CD4-positive, alpha-beta T cell treated with Interleukin-4 for 1 hour (primary cell): ENCODE measurements around the gene PSMG3.
"Not testable (repeated sequence)": the region's sequence is repeated elsewhere in the genome, so short reads cannot be mapped to it uniquely, and the experiment has no call there.

Experiments used
- DNase-seq, 2 donors: peaks; one replicate each; pipeline ENCODE4 v3.0.0-alpha.2; 2020 to 2022

Gene PSMG3

GRCh38 chr7:1531263-1531978 is 38.4 kb downstream of the PSMG3 start:
- peak; percentile 43 to 56 for DNase-seq

GRCh38 chr7:1530946-1531262 is 38.9 kb downstream of the PSMG3 start:
- peak in 1 of 2 donors; percentile 28 for DNase-seq

- DNase-seq: no peak
Measured at GRCh38 chr7:1529383-1530116, 40.3 kb downstream of the PSMG3 start.

- DNase-seq: no peak
Measured at GRCh38 chr7:1526271-1526754, 43.5 kb downstream of the PSMG3 start.

- no peak for DNase-seq
Measured at GRCh38 chr7:1525409-1525808, 44.4 kb downstream of the PSMG3 start.

- no peak for DNase-seq
Measured at GRCh38 chr7:1523844-1524243, 46.0 kb downstream of the PSMG3 start.

- no peak for DNase-seq
Measured at GRCh38 chr7:1523208-1523607, 46.6 kb downstream of the PSMG3 start.

- DNase-seq: no peak
Measured at GRCh38 chr7:1521456-1521855, 48.4 kb downstream of the PSMG3 start.

GRCh38 chr7:1520539-1521234 is 49.1 kb downstream of the PSMG3 start:
- no peak for DNase-seq

- not testable (repeated sequence) for DNase-seq
Measured at GRCh38 chr7:1519322-1519922, 50.4 kb downstream of the PSMG3 start.
